ENCODE measurements around the gene EMID1.
"Not testable (repeated sequence)": the region's sequence is repeated elsewhere in the genome, so short reads cannot be mapped to it uniquely, and the experiment has no call there.

Gene EMID1

GRCh38 chr22:29211066-29211465, 5.4 kb downstream of the EMID1 start:
- no peak for DNase-seq (ENCODE audit: low read depth in 2 of 2)

- DNase-seq (ENCODE audit: low read depth in 2 of 2) = no peak
Observed at GRCh38 chr22:29211466-29211865, 5.8 kb downstream of the EMID1 start.

GRCh38 chr22:29212743-29213142, 7.0 kb downstream of the EMID1 start:
- DNase-seq (ENCODE audit: low read depth in 2 of 2) = no peak

GRCh38 chr22:29213493-29213892, 7.8 kb downstream of the EMID1 start:
- DNase-seq (ENCODE audit: low read depth in 2 of 2) = no peak

GRCh38 chr22:29214232-29214631, 8.5 kb downstream of the EMID1 start:
- no peak for DNase-seq (ENCODE audit: low read depth in 2 of 2)

- DNase-seq (ENCODE audit: low read depth in 2 of 2) = no peak
Observed at GRCh38 chr22:29215012-29215860, 9.5 kb downstream of the EMID1 start.

- DNase-seq (ENCODE audit: low read depth in 2 of 2) = no peak
Observed at GRCh38 chr22:29216011-29216872, 10.5 kb downstream of the EMID1 start.

GRCh38 chr22:29216873-29217666, 11.4 kb downstream of the EMID1 start:
- no peak for DNase-seq (ENCODE audit: low read depth in 2 of 2)

GRCh38 chr22:29217827-29218757, 12.4 kb downstream of the EMID1 start:
- no peak for DNase-seq (ENCODE audit: low read depth in 2 of 2)

- no peak for DNase-seq (ENCODE audit: low read depth in 2 of 2)
Observed at GRCh38 chr22:29218758-29219408, 13.2 kb downstream of the EMID1 start.

- not testable (repeated sequence) for DNase-seq (ENCODE audit: low read depth in 2 of 2)
Observed at GRCh38 chr22:29219409-29219782, 13.7 kb downstream of the EMID1 start.

- DNase-seq (ENCODE audit: low read depth in 2 of 2) = no peak
Observed at GRCh38 chr22:29219881-29220670, 14.4 kb downstream of the EMID1 start.

- no peak for DNase-seq (ENCODE audit: low read depth in 2 of 2)
Observed at GRCh38 chr22:29224121-29224858, 18.6 kb downstream of the EMID1 start.

GRCh38 chr22:29224859-29225410, 19.2 kb downstream of the EMID1 start:
- DNase-seq (ENCODE audit: low read depth in 2 of 2) = no peak

GRCh38 chr22:29225422-29226090, 19.9 kb downstream of the EMID1 start:
- DNase-seq (ENCODE audit: low read depth in 2 of 2) = no peak

- no peak for DNase-seq (ENCODE audit: low read depth in 2 of 2)
Observed at GRCh38 chr22:29226351-29226981, 20.8 kb downstream of the EMID1 start.

Measured in stimulated activated CD8-positive, alpha-beta memory T cell treated with anti-CD3 and anti-CD28 coated beads, Interleukin-2, amount 100 ng/mL, for 48 hours (primary cell).